Measurements from ENCODE around the gene DNAJC9.
"Not testable (repeated sequence)": the region's sequence is repeated elsewhere in the genome, so short reads cannot be mapped to it uniquely, and the experiment has no call there.

DNAJC9 gene

GRCh38 chr10:73246646-73247508 lies at the start of gene DNAJC9:
DNAJC9 (minus strand) TSS chr10:73247255; CDS start chr10:73247189, 66 bp downstream.
- DNase-seq (ENCODE audit: low spot score): peak; percentile 94

GRCh38 chr10:73293461-73293860 lies 46.4 kb upstream of the DNAJC9 start:
- DNase-seq (ENCODE audit: low spot score): no peak

GRCh38 chr10:73289958-73290357 lies 42.9 kb upstream of the DNAJC9 start:
- no peak for DNase-seq (ENCODE audit: low spot score)

- no peak for DNase-seq (ENCODE audit: low spot score)
Observed at GRCh38 chr10:73287441-73287840, 40.4 kb upstream of the DNAJC9 start.

DNA sequence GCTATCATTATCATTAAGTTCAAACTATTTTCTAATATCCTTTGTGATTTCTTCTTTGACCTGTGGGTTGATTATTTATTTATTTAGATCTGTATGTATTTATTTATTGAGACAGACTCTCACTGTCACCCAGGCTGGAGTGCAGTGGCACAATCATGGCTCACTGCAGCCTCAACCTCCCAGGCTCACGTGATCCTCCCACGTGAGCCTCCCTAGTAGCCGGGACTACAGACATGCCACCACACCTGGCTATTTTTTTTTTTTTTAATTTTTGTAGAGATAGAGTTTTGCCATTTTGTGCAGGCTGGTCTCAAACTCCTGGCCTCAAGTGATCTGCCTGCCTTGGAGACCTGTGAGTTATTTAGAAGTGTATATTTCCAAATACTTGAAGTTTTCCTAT lies 34.0 kb upstream of the DNAJC9 start:
- DNase-seq (ENCODE audit: low spot score): no peak

DNA sequence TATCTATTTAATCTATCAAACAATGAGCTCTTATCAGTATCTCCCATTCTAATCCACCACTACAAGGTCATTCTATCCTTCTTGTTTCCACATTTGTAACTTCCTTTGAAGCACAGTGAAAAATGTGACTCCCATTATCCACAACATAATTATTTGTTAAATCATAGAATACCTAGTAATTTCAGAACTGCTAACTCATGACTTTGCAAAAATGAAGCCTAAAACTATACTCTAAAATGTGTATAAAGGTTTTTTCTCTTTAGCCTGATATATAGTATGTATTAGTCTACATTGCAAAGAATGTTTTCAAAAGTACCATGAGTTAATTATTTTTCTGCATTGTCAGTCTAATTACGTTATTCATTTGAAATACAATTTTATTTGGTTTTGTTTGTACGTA lies 17.4 kb upstream of the DNAJC9 start:
- no peak for DNase-seq (ENCODE audit: low spot score)

GRCh38 chr10:73263693-73264347 lies 16.8 kb upstream of the DNAJC9 start:
- DNase-seq (ENCODE audit: low spot score): peak; percentile 18

DNA sequence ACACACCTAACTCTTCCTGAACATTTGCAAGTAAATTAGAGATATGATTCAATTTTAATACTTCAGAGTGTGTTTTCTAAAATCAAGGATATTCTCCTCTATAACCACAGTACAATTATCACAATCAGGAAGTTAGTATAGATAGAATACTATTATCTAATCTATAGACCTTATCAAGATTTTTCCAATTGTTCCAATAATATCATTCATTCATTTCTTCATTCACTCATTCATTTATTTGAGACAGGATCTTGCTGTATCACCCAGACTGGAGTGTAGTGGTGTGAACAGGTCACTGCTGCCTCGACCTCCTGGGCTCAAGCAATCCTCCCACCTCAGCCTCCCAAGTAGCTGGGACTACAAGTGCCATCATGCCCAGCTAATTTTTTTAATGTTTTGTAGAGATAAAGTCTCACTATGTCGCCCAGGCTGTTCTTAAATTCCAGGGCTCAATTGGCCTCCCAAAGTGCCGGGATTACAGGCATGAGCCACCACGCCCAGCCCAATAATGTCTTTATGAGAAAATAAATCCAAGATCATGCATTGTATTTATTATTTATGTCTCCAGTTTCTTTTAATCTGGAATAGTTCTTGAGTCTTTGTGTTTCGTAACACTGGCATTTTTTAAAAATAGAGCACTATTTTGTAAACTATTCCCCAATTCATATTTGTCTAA lies 16.0 kb upstream of the DNAJC9 start:
- DNase-seq (ENCODE audit: low spot score): no peak

GRCh38 chr10:73262105-73262730 lies 15.2 kb upstream of the DNAJC9 start:
- DNase-seq (ENCODE audit: low spot score): no peak

DNA sequence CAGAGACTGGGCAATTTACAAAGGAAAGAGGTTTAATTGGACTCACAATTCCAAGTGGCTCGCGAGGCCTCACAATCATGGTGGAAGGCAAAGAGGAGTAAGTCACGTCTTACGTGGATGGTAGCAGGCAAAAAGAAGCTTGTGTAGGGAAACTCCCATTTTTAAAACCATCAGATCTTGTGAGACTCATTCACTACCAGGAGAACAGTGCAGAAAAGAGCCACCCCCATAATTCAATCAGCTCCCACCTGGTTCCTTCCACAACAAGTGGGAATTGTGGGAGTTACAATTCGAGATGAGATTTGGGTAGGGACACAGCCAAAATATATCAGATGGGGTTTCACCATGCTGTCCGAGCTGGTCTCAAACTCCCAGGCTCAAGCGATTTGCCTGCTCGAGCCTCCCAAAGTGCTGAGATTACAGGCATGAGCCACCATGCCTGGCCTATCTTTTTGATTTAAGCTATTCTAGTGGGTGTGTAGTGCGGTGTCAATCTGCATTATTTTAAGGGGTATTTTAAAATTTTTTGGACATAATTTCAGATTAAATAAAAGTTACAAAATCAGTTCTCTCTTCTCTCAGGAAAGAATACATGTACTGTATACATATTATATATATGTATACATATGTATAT lies 14.4 kb upstream of the DNAJC9 start:
- DNase-seq (ENCODE audit: low spot score): no peak

GRCh38 chr10:73258612-73259011 lies 11.6 kb upstream of the DNAJC9 start:
- not testable (repeated sequence) for DNase-seq (ENCODE audit: low spot score)

GRCh38 chr10:73253225-73253555 lies 6.1 kb upstream of the DNAJC9 start:
- DNase-seq (ENCODE audit: low spot score): no peak

DNA sequence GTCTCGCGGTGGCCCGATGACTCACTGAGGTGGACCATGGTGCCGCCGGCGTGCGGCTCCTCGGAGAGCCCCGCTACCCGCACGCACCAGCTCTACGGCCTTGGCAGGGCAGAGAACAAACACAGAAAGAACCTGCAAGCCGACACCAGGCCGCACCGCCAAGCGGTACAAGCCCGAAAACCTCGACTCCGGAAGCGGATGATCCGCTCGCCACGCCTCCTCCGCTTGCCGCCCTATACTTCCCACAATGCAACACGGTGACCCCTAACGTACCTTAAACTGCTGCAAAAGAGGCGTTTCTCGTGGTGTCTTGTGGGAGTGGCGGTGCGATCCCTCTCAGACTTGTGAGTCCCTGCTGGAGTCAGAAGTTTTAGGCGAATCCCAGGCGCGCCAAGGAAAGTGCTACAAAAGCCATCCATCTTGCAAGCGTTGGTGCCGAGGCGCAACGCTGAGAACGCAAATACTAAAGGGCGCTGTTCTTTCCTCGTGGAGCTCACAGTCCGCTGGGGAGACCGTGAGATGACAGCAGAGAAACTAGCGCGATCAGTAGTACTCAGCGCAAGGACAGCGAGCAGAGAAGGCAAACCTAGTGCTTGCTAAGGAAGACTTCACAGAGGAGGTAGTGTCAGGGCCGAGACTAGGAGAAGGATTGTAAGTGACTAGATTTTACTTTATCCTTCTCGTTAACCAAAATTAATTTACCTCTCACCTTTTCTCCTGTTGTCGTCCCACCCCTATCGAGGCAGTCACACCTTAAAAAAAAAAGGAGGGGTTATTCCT lies 5.6 kb upstream of the DNAJC9 start, which contains the start of gene MRPS16:
Gene MRPS16 (minus strand): TSS at position 200 of the 780 bp plus-strand sequence. CDS start 162 bp downstream, at position 38.
- DNase-seq (ENCODE audit: low spot score): peak; percentile 96

DNA sequence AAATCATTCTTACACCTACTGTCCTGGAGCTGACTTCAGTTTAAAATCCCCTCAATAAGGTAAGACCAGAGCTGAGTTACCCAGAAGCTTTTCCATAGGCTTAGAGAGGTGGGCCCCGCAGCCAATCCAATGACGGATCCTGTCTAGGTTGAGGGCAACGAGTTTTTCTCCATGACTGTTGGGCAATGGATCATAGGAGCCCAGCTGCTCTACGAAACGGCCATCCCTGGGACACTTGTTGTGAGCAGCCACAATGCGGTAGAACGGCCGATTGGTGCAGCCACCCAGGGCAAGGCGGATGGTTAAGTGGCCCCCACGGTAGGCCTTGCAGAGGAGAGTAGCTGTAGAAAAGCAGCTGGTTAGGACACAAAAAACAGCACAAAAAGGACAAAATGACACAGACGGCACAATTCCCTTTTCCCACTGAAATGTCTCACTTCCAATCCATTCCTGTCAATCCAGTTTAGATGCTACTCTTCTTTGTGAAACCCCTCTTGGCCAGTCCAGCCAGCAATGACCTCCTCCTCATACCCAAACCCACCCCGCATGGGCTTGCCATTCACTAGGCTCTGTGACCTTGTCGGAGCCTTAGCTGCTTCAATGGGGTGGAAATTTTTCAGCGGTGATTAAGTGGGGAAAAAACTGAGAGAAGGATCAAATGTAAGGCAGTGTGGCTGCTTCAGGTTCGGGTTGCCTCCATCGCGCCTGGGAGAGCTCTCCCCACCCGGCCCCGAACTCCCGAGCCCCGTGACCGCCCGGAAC lies 4.8 kb upstream of the DNAJC9 start:
- DNase-seq (ENCODE audit: low spot score): no peak

GRCh38 chr10:73248259-73248724 lies 1.2 kb upstream of the DNAJC9 start:
- DNase-seq (ENCODE audit: low spot score): no peak

- DNase-seq (ENCODE audit: low spot score): no peak
Observed at GRCh38 chr10:73247509-73248258, 629 bp upstream of the DNAJC9 start.

GRCh38 chr10:73246322-73246645 lies 771 bp downstream of the DNAJC9 start:
- DNase-seq (ENCODE audit: low spot score): no peak

- no peak for DNase-seq (ENCODE audit: low spot score)
Observed at GRCh38 chr10:73244866-73245477, 2.1 kb downstream of the DNAJC9 start.

GRCh38 chr10:73239908-73240307 lies 7.1 kb downstream of the DNAJC9 start:
- no peak for DNase-seq (ENCODE audit: low spot score)
